Cardiac muscle cell (in vitro differentiated cells and primary cell): ENCODE data around the gene KCTD16. TPM values are rescaled to one million over a fixed set of nuclear protein-coding genes. Genes with fewer than 3 reads are reported as not detected.

Experiments
- DNase-seq, 2 donors: peaks; one replicate each; pipeline versions ENCODE4 v3.0.0 to v3.0.0-alpha.2; 2010 to 2017; ENCODE audit warnings: low read depth in 1 of 2, low spot score in 1 of 2
- H3K27ac ChIP-seq: fragments of 200-600 bp; sonication (generic); 2 replicates; pipeline ENCODE4 v1.5.1; 2016
- H3K27me3 ChIP-seq: fragments of 200-600 bp; sonication (generic); 2 replicates; pipeline ENCODE4 v1.6.0; 2016; ENCODE audit warnings: control low read depth
- H3K36me3 ChIP-seq: fragments of 200-600 bp; sonication (generic); 2 replicates; pipeline ENCODE4 v1.5.1; 2016; ENCODE audit warnings: control low read depth
- H3K4me1 ChIP-seq: fragments of 200-600 bp; sonication (generic); 2 replicates; pipeline ENCODE4 v1.8.1; 2017; ENCODE audit warnings: low read depth, mild to moderate bottlenecking, mixed run types
- H3K4me3 ChIP-seq: fragments of 200-600 bp; sonication (generic); 2 replicates; pipeline ENCODE4 v1.5.1; 2016; ENCODE audit warnings: mild to moderate bottlenecking
- H3K9me3 ChIP-seq: fragments of 200-600 bp; sonication (generic); 2 replicates; pipeline ENCODE4 v1.5.1; 2017; ENCODE audit warnings: low read depth, mild to moderate bottlenecking, control low read depth
- polyA plus RNA-seq: library from polyadenylated mRNA; unstranded; fragments of >200 nt; fragmentation: Nextera tagmentation; extraction: Ambion mirVana; gene quantifications from 2 replicates; pipeline ENCODE4 v1.2.1, GENCODE V29; 2016
- total RNA-seq: library from RNA; depleted of rRNA; stranded (reverse); fragments of >200 nt; gene quantifications from 2 replicates; pipeline ENCODE4 v1.2.3, GENCODE V29; 2016
- TF ChIP-seq, protein P1 (sequence below): IDR thresholded peaks from 2 replicates; pipeline ENCODE4 v1.5.1; 2012; ENCODE audit warnings: low read depth, mild to moderate bottlenecking, low read length

KCTD16 gene
- total and polyA plus RNA-seq, 2 experiments from 2014 or later, result 0.13 to 0.66 TPM

DNA sequence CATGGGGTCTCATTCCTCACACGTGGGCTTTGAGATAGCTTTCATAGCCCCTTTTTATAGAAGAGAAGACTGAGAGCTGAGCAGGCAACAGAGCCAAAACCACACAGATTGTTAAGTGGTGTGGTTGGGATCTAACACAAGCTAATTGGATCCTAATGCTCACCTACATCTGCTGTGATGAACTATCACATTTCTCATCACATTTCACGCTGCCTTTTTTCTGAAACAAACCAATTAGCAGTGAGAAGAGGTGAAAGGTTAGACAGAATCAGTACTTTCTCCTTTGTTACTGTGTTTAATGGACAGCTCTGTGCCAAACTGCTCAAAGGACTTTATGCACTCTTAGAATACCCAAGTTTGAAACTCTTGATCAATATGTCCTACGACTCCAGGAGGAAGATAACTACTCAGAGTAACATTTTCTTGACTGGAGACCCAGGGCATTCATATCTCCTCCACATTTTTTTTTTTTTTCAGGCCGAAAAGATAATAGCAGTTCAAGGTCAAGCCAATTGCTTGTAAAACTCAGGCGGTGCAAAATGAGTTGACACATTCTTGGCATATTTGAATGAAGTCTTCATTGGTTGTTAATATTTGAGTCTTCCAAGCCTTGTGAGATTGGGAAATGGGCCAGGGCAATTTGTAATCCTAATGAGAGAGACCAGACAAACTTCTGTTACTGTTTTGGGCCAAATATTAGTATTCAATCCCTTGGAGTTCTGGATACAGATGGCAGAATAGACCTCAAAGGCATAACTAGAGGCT, 138.4 kb downstream of the KCTD16 start:
- Histone ChIP-seq H3K36me3 (no peaks in the 10 kb centered on the region), H3K27me3 (no peaks in the 10 kb centered on the region), H3K27ac (no peak overlapping the region), H3K4me3 (no peak overlapping the region), H3K4me1 (peaks cover 8% of the 10 kb centered on the region), H3K9me3 (no peaks in the 10 kb centered on the region)
- TF ChIP-seq, protein P1, sequence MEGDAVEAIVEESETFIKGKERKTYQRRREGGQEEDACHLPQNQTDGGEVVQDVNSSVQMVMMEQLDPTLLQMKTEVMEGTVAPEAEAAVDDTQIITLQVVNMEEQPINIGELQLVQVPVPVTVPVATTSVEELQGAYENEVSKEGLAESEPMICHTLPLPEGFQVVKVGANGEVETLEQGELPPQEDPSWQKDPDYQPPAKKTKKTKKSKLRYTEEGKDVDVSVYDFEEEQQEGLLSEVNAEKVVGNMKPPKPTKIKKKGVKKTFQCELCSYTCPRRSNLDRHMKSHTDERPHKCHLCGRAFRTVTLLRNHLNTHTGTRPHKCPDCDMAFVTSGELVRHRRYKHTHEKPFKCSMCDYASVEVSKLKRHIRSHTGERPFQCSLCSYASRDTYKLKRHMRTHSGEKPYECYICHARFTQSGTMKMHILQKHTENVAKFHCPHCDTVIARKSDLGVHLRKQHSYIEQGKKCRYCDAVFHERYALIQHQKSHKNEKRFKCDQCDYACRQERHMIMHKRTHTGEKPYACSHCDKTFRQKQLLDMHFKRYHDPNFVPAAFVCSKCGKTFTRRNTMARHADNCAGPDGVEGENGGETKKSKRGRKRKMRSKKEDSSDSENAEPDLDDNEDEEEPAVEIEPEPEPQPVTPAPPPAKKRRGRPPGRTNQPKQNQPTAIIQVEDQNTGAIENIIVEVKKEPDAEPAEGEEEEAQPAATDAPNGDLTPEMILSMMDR, result no peak
- peak; percentile 31 to 37 for DNase-seq

DNA sequence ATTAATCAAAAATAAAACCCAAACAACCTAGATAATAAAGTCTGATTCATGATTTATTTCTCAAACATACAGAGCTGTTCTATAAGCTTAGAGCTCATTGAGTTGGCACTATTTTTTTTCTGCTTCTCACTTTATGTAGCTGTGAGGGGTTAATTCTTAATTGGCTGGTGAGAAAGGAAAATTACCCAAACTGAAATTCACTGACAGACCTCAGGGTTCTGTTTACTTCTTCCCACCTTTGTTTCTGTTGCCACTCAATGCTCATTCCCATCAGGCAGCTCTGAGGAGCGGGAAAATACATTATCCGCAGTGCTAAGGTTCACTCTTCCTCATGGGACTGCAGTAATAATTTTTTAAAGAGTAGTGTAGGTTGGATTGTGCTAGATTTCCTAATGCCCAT, 139.9 kb downstream of the KCTD16 start:
- Histone ChIP-seq H3K4me3 (no peak overlapping the region), H3K27ac (no peak overlapping the region), H3K9me3 (no peaks in the 10 kb centered on the region), H3K4me1 (peaks cover 8% of the 10 kb centered on the region), H3K27me3 (no peaks in the 10 kb centered on the region), H3K36me3 (no peaks in the 10 kb centered on the region)
- DNase-seq, result no peak
- TF ChIP-seq, protein P1, result no peak

DNA sequence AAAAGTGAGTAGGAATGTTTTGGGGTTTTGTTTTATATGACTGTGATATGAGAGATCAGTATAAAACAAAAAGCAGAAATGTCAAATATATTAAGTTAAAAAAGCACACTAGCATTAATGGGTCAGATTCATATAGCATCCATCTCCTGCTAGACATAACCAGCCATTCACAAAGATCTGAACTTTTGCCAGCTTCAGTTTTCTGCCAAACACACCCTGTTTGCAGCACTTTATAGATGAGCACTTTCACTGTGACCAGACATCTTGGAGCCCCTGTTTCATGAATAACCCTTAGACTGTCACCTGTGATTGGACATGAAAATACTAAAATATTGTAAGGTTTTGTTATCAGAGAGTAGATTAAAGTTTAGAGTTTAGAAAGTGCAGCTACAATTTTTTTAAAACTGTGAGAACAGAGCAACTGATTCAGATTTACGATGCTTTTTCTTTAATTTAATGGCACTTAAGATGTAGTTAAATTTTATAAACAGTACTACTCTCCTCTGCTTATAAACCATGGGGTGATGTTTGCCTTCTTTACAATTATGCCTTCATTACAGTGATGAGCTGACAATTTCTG, 142.6 kb downstream of the KCTD16 start:
- DNase-seq, result no peak
- Histone ChIP-seq H3K27ac (no peak overlapping the region), H3K4me3 (no peak overlapping the region), H3K36me3 (no peaks in the 10 kb centered on the region), H3K9me3 (no peaks in the 10 kb centered on the region), H3K4me1 (peaks cover 8% of the 10 kb centered on the region), H3K27me3 (peaks cover 5% of the 10 kb centered on the region)
- TF ChIP-seq, protein P1, result no peak

DNA sequence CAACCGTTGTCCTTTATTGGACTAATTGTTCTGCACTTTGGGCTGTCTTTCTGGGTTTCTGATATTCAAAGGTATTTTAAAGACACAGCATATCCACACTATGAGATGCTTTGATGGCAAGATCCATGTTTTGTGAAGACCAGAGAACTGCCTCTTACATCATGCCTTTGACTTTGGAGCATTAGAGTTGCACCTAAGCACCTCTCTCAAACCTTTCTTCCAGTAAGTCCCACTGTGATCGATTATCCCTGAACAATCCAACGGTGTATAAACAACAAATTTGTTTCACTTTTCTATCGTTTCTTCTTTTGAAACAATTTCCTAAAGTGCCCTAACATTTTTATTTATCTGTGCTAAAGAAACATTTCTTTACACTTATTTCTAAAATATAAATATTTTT, 144.4 kb downstream of the KCTD16 start:
- Histone ChIP-seq H3K27ac (no peak overlapping the region), H3K4me1 (peaks cover 4% of the 10 kb centered on the region), H3K9me3 (no peaks in the 10 kb centered on the region), H3K27me3 (peaks cover 5% of the 10 kb centered on the region), H3K36me3 (no peaks in the 10 kb centered on the region), H3K4me3 (no peak overlapping the region)
- TF ChIP-seq, protein P1, result no peak
- DNase-seq, result no peak

DNA sequence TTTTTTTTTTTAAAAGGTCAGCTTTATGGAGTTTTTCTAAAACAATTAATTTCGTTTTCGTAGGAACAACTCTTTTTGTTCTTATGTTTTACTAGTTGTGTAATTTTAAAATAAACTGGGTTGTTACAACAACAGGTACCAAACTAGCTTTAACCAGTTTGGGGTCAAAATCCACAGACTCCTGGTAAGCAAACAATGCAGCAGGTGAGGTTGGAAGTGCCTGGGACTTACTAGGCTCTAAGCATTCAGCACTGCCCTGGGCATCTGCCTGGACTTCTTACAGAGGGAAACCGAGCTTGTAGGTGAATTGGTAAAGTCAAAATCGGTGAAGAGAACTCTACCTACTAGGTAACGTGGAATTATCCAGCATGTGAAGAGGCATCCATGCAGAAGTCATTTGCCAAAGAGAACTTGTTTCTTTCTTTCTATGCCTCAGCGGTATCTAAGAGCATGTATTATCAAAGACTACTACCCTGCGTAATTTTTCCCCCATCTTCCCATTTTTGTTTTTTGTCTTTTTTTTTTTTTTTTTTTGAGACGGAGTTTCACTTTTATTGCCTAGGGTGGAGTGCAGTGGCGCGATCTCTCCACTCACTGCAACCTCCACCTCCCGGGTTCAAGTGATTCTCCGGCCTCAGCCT, 145.4 kb downstream of the KCTD16 start:
- no peak for DNase-seq
- no peak overlapping the region for H3K4me3 ChIP-seq
- no peaks in the 10 kb centered on the region for H3K36me3 ChIP-seq
- peaks cover 5% of the 10 kb centered on the region for H3K27me3 ChIP-seq
- TF ChIP-seq, protein P1, result no peak
- peaks cover 4% of the 10 kb centered on the region for H3K4me1 ChIP-seq
- no peaks in the 10 kb centered on the region for H3K9me3 ChIP-seq
- no peak overlapping the region for H3K27ac ChIP-seq
